Calu3 (cell line): ENCODE data around the gene BCL2L11. TPM values are rescaled to one million over a fixed set of nuclear protein-coding genes. Genes with fewer than 3 reads are reported as not detected.

Source experiments
- BruUV-seq: library from RNA; stranded (reverse); fragments of 400-500 nt; replicated peaks from 2 replicates; lab custom pipeline; 2021; lab: Mats Ljungman, UMichigan
- CTCF ChIA-PET: fragments of 300-600 bp; sonication (Branson Sonifier 250); formaldehyde crosslinking; loops from one replicate; lab custom pipeline; 2022; ENCODE audit warnings: antibody characterized with exemption; lab: Charles Lee
- DNase-seq: peaks from one replicate; pipeline ENCODE4 v3.0.0; 2022
- H3K27ac Mint-ChIP-seq: one replicate; pipeline ENCODE4 v1.8.0; 2022; ENCODE audit warnings: mixed read lengths; ENCODE audit not compliant: unreplicated experiment
- H3K27me3 Mint-ChIP-seq: one replicate; pipeline ENCODE4 v1.8.0; 2022; ENCODE audit warnings: mixed read lengths; ENCODE audit not compliant: unreplicated experiment
- H3K36me3 Mint-ChIP-seq: one replicate; pipeline ENCODE4 v1.8.0; 2022; ENCODE audit warnings: mild to moderate bottlenecking, moderate library complexity, mixed read lengths; ENCODE audit not compliant: insufficient read depth, unreplicated experiment
- H3K4me1 Mint-ChIP-seq: one replicate; pipeline ENCODE4 v1.8.0; 2022; ENCODE audit warnings: mild to moderate bottlenecking, low read depth, mixed read lengths; ENCODE audit not compliant: unreplicated experiment
- H3K4me3 Mint-ChIP-seq: one replicate; pipeline ENCODE4 v1.8.0; 2022; ENCODE audit warnings: mild to moderate bottlenecking, low read depth, moderate library complexity, mixed read lengths; ENCODE audit not compliant: unreplicated experiment
- H3K9me3 Mint-ChIP-seq: one replicate; pipeline ENCODE4 v1.8.0; 2022; ENCODE audit warnings: low read depth, mixed read lengths; ENCODE audit not compliant: unreplicated experiment
- intact Hi-C: fragments of 100-400 bp; cut with micrococcal nuclease; formaldehyde crosslinking; loops from one replicate; pipeline ENCODE4 v1.10.0; 2022; ENCODE audit not compliant: unreplicated experiment
- total RNA-seq: library from RNA; stranded (reverse); gene quantifications from 2 replicates; pipeline ENCODE4 v1.2.3, GENCODE V29; 2022
- TF ChIP-seq, protein P1 (sequence below): fragments of 200-600 bp; IDR thresholded peaks from one replicate; pipeline ENCODE4 v1.8.0; 2022; ENCODE audit warnings: antibody characterized with exemption; ENCODE audit not compliant: unreplicated experiment

The BCL2L11 gene
- total RNA-seq, 1 experiment from 2014 or later, result 18.4 TPM

GRCh38 chr2:111145951-111146350, 25.2 kb downstream of the BCL2L11 start:
- DNase-seq, result no peak
- CTCF ChIA-PET, result interaction anchor here (0.7 kb wide), 1 partner anchor 26 kb away, joined by 10 read pairs; no protein-coding TSS in a partner anchor
- Mint-ChIP-seq H3K9me3 (no peaks in the 10 kb centered on the region), H3K36me3 (no peaks in the 10 kb centered on the region), H3K27ac (no peak overlapping the region), H3K4me1 (no peaks in the 10 kb centered on the region), H3K4me3 (no peak overlapping the region), H3K27me3 (no peaks in the 10 kb centered on the region)
- BruUV-seq, result no TSS peak
- intact Hi-C loops, result no loop called here
- TF ChIP-seq, protein P1, sequence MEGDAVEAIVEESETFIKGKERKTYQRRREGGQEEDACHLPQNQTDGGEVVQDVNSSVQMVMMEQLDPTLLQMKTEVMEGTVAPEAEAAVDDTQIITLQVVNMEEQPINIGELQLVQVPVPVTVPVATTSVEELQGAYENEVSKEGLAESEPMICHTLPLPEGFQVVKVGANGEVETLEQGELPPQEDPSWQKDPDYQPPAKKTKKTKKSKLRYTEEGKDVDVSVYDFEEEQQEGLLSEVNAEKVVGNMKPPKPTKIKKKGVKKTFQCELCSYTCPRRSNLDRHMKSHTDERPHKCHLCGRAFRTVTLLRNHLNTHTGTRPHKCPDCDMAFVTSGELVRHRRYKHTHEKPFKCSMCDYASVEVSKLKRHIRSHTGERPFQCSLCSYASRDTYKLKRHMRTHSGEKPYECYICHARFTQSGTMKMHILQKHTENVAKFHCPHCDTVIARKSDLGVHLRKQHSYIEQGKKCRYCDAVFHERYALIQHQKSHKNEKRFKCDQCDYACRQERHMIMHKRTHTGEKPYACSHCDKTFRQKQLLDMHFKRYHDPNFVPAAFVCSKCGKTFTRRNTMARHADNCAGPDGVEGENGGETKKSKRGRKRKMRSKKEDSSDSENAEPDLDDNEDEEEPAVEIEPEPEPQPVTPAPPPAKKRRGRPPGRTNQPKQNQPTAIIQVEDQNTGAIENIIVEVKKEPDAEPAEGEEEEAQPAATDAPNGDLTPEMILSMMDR, result no peak

- H3K9me3 Mint-ChIP-seq, result no peaks in the 10 kb centered on the region
- TF ChIP-seq, protein P1, result no peak
- CTCF ChIA-PET, result no interaction called here
- intact Hi-C loops, result no loop called here
- no TSS peak for BruUV-seq
- H3K4me1 Mint-ChIP-seq, result no peaks in the 10 kb centered on the region
- H3K4me3 Mint-ChIP-seq, result no peak overlapping the region
- no peak for DNase-seq
- no peak overlapping the region for H3K27ac Mint-ChIP-seq
- H3K27me3 Mint-ChIP-seq, result no peaks in the 10 kb centered on the region
- no peaks in the 10 kb centered on the region for H3K36me3 Mint-ChIP-seq
These were observed 27.6 kb downstream of the BCL2L11 start for GRCh38 chr2:111148225-111148873.

- Mint-ChIP-seq H3K4me1 (no peaks in the 10 kb centered on the region), H3K9me3 (no peaks in the 10 kb centered on the region), H3K27ac (no peak overlapping the region), H3K4me3 (no peak overlapping the region), H3K27me3 (no peaks in the 10 kb centered on the region), H3K36me3 (no peaks in the 10 kb centered on the region)
- CTCF ChIA-PET, result no interaction called here
- intact Hi-C loops, result no loop called here
- no TSS peak for BruUV-seq
- TF ChIP-seq, protein P1, result no peak
- no peak for DNase-seq
These were observed 28.2 kb downstream of the BCL2L11 start for GRCh38 chr2:111148925-111149324.

DNA sequence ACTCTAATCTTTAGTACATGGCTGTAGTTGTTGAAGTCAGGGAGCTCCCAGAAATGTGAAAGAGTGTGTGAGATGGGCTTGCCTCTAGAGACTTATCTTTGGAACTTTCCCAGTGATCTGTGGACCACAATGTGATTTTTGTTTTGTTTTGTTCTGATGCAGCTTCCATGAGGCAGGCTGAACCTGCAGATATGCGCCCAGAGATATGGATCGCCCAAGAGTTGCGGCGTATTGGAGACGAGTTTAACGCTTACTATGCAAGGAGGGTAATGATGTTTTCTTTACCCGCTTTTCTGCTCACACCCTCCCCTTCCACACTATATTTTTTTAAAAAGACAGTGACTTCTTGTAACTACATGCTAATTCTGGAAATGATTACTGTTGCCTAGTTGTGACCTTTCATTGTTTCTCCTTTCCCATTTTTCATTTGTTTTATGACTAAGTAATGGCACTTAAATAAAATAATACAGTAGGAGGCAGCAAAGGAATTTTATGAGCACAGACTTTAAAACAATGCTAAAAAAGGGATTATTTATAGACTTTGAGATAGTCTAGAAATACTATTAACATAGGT, 29.3 kb downstream of the BCL2L11 start:
- TF ChIP-seq, protein P1, result no peak
- H3K27me3 Mint-ChIP-seq, result no peaks in the 10 kb centered on the region
- H3K36me3 Mint-ChIP-seq, result no peaks in the 10 kb centered on the region
- CTCF ChIA-PET, result interaction anchor here (0.5 kb wide), 1 partner anchor 13 kb away, joined by 7 read pairs; no protein-coding TSS in a partner anchor
- peaks cover 5% of the 10 kb centered on the region for H3K4me1 Mint-ChIP-seq
- no TSS peak for BruUV-seq
- DNase-seq, result no peak
- intact Hi-C loops, result no loop called here
- no peak overlapping the region for H3K27ac Mint-ChIP-seq
- H3K9me3 Mint-ChIP-seq, result no peaks in the 10 kb centered on the region
- no peak overlapping the region for H3K4me3 Mint-ChIP-seq
